Measurements from ENCODE around the gene SETDB2. TPM values are rescaled to one million over a fixed set of nuclear protein-coding genes. Genes with fewer than 3 reads are reported as not detected.

Gene SETDB2
- total RNA-seq, 2 experiments from 2014 or later, result 15.6 to 18.7 TPM

DNA sequence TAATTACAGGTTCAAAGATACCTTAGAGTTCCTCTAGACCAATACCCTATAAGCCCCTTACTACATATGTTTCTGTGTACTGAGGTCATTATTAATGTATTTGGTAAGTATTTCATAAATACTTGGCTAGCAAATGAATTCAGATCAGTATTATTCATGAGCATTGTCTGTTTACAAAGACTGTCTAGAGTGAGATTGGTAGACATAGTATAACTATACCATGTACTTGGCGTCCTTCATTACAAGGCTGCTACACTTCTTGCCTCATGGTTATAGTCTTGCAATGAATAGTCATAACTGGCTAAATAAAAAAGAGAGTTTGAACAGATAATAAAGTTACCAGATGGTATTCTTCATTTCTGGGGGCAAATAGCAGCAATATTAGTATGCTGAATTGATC is 12.1 kb downstream of the SETDB2 start:
- H3K4me1 Mint-ChIP-seq, result peaks cover 20% of the 10 kb centered on the region
- ChIA-PET POLR2A (no interaction called here), CTCF (no interaction called here)
- no peak overlapping the region for H3K27ac Mint-ChIP-seq
- H3K27me3 Mint-ChIP-seq, result no peaks in the 10 kb centered on the region
- H3K36me3 Mint-ChIP-seq (ENCODE audit: low read depth), result peaks cover 35% of the 10 kb centered on the region
- no peak overlapping the region for H3K4me3 Mint-ChIP-seq
- DNase-seq, result no peak
- no peaks in the 10 kb centered on the region for H3K9me3 Mint-ChIP-seq

DNA sequence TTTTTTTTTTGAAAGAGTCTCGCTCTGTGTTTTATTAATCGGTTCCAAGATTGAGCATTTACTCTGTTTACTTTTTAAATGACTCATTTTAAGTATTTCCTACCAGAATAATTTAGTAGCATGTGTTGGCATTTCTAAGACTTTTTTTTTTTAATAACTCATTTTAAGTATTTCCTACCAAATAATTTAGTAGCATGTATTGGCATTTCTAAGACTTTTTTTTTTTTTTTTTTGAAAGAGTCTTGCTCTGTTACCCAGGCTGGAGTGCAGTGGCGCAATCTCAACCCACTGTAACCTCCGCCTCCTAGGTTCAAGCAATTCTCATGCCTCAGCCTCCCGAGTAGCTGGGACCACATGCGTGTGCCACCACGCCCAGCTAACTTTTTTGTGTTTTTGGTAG is 13.1 kb downstream of the SETDB2 start:
- H3K9me3 Mint-ChIP-seq, result peaks cover 2% of the 10 kb centered on the region
- DNase-seq, result no peak
- no peak overlapping the region for H3K4me3 Mint-ChIP-seq
- H3K27ac Mint-ChIP-seq, result no peak overlapping the region
- no peaks in the 10 kb centered on the region for H3K27me3 Mint-ChIP-seq
- H3K36me3 Mint-ChIP-seq (ENCODE audit: low read depth), result peaks cover 41% of the 10 kb centered on the region
- CTCF ChIA-PET, result no interaction called here
- H3K4me1 Mint-ChIP-seq, result peaks cover 20% of the 10 kb centered on the region
- POLR2A ChIA-PET, result no interaction called here

DNA sequence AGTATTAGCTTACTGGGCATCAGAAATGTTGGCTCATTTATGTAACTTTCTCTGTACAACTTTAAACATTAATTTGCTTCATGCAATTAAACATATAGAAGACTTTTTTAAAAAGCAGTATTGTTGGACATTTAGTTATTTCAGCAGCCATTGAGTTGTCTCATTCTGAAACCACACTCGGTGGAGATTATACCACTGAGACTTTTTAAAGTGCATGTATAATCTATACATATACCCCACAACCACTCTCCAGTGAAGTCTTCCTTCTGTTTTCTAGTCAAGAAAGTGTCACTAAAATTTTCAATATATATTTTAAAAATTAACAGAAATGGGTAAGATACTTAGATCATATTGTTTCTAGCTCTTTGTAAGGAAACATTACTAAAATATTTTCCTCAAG is 15.5 kb downstream of the SETDB2 start:
- CTCF ChIA-PET, result interaction anchor here (1.0 to 1.7 kb wide), 3 partner anchors 9 to 25 kb away, joined by 3 to 5 read pairs (median 3); no protein-coding TSS in a partner anchor

DNA sequence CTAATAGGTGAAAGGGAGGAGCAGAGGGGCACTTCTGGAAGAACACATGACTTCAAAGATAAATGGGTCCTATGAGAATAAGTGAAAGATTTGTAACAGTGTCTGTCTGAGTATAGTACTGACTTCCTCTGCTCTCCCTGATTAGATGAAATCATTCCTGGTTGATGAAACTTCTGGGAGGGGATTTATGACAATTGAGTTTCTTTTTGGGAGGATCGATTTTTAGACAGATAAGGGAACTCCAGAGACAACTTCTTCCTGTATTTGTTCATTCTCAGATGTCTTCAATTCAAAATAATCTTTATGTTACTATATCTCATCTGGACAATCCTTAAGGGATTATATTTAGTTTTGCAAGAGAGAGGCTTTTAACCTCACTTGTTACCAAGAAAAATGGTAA is 20.0 kb downstream of the SETDB2 start:
- Mint-ChIP-seq H3K4me3 (no peak overlapping the region), H3K27me3 (no peaks in the 10 kb centered on the region), H3K9me3 (peaks cover 13% of the 10 kb centered on the region), H3K36me3 (ENCODE audit: low read depth) (peaks cover 44% of the 10 kb centered on the region), H3K4me1 (no peaks in the 10 kb centered on the region), H3K27ac (no peak overlapping the region)
- CTCF ChIA-PET, result no interaction called here
- POLR2A ChIA-PET, result no interaction called here
- no peak for DNase-seq

More for the DNA sequence above, 15.5 kb downstream of the SETDB2 start:
- DNase-seq, result no peak
- Mint-ChIP-seq H3K4me3 (no peak overlapping the region), H3K36me3 (ENCODE audit: low read depth) (peaks cover 45% of the 10 kb centered on the region), H3K27me3 (no peaks in the 10 kb centered on the region), H3K9me3 (peaks cover 13% of the 10 kb centered on the region), H3K4me1 (peaks cover 7% of the 10 kb centered on the region), H3K27ac (no peak overlapping the region)
- POLR2A ChIA-PET, result no interaction called here

DNA sequence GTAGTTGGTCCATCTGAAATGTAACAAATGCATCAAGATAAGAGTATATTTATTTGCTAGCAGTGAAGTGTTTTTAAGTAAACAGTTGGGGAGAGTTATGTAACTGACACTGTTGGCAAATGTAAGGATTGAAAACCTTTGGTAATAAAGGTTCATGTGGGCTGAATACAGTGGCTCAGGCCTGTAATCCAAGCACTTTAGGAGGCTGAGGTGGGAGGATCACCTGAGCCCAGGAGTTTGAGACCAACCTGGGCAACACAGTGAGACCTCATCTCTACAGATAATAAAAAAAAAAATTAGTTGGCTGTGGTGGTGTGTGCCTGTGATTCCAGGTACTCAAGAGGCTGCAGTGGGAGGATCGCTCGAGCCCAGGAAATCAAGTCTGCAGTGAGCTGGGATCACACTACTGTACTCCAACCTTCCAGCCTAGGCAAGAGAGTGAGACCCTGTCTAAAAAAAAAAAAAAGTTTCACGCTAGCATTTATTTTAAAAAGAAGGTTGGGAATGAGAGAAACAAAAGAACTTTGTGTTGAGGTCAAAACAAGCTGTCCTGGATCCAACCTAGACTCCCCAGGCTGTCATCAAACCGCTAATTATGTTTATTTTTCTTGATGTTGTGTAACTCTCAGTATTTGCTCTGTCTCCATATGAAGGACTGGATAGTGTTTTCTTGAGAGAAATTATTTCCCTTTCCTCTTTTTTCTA is 20.7 kb downstream of the SETDB2 start:
- no peaks in the 10 kb centered on the region for H3K4me1 Mint-ChIP-seq
- DNase-seq, result no peak
- peaks cover 51% of the 10 kb centered on the region for H3K36me3 Mint-ChIP-seq (ENCODE audit: low read depth)
- POLR2A ChIA-PET, result no interaction called here
- peaks cover 13% of the 10 kb centered on the region for H3K9me3 Mint-ChIP-seq
- H3K27me3 Mint-ChIP-seq, result no peaks in the 10 kb centered on the region
- CTCF ChIA-PET, result interaction anchor here (0.6 to 0.9 kb wide), 3 partner anchors 21 to 1491 kb away, joined by 3 to 6 read pairs (median 5); partner anchors contain the start of genes CAB39L and SETDB2
- no peak overlapping the region for H3K27ac Mint-ChIP-seq
- no peak overlapping the region for H3K4me3 Mint-ChIP-seq

DNA sequence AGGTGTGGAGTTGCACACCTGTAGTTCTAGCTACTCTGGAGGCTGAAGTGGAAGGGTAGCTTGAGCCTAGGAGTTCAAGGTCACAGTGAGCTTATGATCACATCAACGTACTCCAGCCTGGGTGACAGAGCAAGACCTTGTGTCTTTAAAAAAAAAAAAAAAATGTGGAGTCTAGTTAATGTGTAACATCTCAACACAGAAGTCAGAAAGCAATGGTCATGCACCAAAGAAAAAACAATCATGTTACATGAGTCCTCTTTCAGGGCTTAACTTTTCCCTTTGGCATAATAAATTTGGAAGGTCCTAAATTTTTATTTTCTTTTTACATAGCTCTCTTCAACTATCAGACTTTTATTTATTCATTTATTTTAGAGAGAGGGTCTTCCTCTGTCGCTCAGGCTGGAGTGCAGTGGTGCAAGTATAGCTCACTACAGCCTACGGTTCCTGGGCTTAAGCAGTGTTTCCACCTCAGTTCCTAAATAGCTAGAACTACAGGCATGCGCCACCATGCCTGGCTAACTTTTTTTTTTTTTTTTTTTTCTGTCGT is 22.3 kb downstream of the SETDB2 start:
- POLR2A ChIA-PET, result interaction anchor here (0.6 kb wide), 1 partner anchor 22 kb away, joined by 3 read pairs; no protein-coding TSS in a partner anchor
- no peak for DNase-seq
- H3K36me3 Mint-ChIP-seq (ENCODE audit: low read depth), result peaks cover 49% of the 10 kb centered on the region
- H3K27me3 Mint-ChIP-seq, result no peaks in the 10 kb centered on the region
- H3K4me3 Mint-ChIP-seq, result no peak overlapping the region
- H3K27ac Mint-ChIP-seq, result no peak overlapping the region
- H3K9me3 Mint-ChIP-seq, result peaks cover 13% of the 10 kb centered on the region
- no peaks in the 10 kb centered on the region for H3K4me1 Mint-ChIP-seq
- CTCF ChIA-PET, result interaction anchor here (0.6 to 1.0 kb wide), 4 partner anchors 11 to 1275 kb away, joined by 3 to 5 read pairs (median 4); no protein-coding TSS in a partner anchor

DNA sequence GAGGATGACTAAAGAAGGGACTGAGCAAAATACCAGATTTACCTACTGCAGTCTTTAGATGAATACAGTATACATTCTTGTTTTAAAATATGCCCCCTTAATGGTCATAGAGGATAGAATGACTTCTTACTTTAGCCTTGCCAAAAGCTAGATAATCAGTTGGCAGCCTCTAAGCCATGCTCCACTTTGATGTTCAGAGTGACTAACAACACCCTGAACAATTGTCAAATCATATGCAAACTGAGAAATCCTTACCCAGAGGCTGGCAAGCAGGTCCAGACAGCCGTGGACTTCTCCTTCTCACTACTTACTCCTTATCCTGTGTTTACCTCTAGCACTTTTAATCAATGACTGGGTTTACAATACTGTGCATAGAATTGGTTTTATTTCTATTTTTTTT is 28.1 kb downstream of the SETDB2 start:
- no peak overlapping the region for H3K27ac Mint-ChIP-seq
- DNase-seq, result no peak
- POLR2A ChIA-PET, result no interaction called here
- no peaks in the 10 kb centered on the region for H3K27me3 Mint-ChIP-seq
- H3K9me3 Mint-ChIP-seq, result no peaks in the 10 kb centered on the region
- no peaks in the 10 kb centered on the region for H3K4me1 Mint-ChIP-seq
- peaks cover 31% of the 10 kb centered on the region for H3K36me3 Mint-ChIP-seq (ENCODE audit: low read depth)
- CTCF ChIA-PET, result interaction anchor here (1.1 kb wide), 1 partner anchor 21 kb away, joined by 3 read pairs; no protein-coding TSS in a partner anchor
- no peak overlapping the region for H3K4me3 Mint-ChIP-seq

DNA sequence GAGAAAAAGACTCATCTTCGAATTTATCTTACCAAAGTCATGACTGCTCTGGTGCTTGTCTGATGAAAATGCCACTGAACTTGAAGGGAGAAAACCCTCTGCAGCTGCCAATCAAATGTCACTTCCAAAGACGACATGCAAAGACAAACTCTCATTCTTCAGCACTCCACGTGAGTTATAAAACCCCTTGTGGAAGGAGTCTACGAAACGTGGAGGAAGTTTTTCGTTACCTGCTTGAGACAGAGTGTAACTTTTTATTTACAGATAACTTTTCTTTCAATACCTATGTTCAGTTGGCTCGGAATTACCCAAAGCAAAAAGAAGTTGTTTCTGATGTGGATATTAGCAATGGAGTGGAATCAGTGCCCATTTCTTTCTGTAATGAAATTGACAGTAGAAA is 32.5 kb downstream of the SETDB2 start:
- DNase-seq, result no peak
- Mint-ChIP-seq H3K9me3 (no peaks in the 10 kb centered on the region), H3K4me3 (no peak overlapping the region), H3K36me3 (ENCODE audit: low read depth) (peaks cover 33% of the 10 kb centered on the region), H3K27me3 (no peaks in the 10 kb centered on the region), H3K4me1 (no peaks in the 10 kb centered on the region), H3K27ac (no peak overlapping the region)
- ChIA-PET POLR2A (no interaction called here), CTCF (interaction anchor here (1.3 kb wide), 1 partner anchor 10 kb away, joined by 3 read pairs; no protein-coding TSS in a partner anchor)

DNA sequence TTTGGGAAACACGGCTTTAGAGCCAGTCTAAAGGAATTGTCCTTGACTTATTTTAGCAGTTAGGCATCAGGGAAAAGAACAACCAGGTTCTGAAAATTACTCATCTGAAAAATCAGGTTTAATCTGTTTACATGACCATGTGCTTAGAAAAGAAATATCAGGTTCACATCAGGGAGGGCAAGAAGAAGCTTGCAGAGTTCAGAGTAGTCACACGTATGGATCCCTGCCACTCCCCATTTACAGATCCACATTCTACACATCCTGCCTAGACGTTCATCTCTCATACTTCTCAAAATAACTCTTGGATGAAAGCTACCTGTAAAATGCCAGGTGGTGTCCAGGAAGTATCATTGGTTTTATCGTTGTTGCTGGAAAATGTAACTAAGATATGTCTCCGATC is 37.7 kb downstream of the SETDB2 start:
- no peaks in the 10 kb centered on the region for H3K27me3 Mint-ChIP-seq
- H3K4me1 Mint-ChIP-seq, result no peaks in the 10 kb centered on the region
- H3K9me3 Mint-ChIP-seq, result no peaks in the 10 kb centered on the region
- no peak for DNase-seq
- ChIA-PET CTCF (interaction anchor here (1.2 to 1.3 kb wide), 2 partner anchors 10 to 11 kb away, joined by 3 read pairs; no protein-coding TSS in a partner anchor), POLR2A (no interaction called here)
- peaks cover 50% of the 10 kb centered on the region for H3K36me3 Mint-ChIP-seq (ENCODE audit: low read depth)
- H3K27ac Mint-ChIP-seq, result no peak overlapping the region
- no peak overlapping the region for H3K4me3 Mint-ChIP-seq

DNA sequence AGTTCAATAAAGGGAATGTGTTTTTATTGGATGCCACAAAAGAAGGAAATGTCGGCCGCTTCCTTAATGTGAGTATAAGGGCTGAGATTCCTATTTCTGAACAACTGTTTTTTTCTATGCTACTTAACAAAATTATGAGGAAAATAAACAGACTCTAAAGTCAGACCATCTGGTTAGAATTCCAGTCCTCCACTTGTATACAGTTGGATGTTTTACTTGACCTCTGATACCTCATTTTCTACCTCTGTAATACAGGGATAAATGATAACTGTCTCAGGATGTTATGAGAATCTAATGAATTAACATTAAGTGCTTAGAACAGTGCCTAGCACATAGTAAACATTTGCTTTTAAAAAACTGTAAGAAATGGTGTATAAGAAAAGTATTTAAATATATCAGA is 44.5 kb downstream of the SETDB2 start:
- Mint-ChIP-seq H3K27me3 (no peaks in the 10 kb centered on the region), H3K4me1 (peaks cover 7% of the 10 kb centered on the region), H3K9me3 (no peaks in the 10 kb centered on the region), H3K36me3 (ENCODE audit: low read depth) (peaks cover 40% of the 10 kb centered on the region), H3K27ac (no peak overlapping the region), H3K4me3 (no peak overlapping the region)
- DNase-seq, result no peak
- CTCF ChIA-PET, result no interaction called here
- POLR2A ChIA-PET, result interaction anchor here (0.7 kb wide), 1 partner anchor 22 kb away, joined by 3 read pairs; no protein-coding TSS in a partner anchor

DNA sequence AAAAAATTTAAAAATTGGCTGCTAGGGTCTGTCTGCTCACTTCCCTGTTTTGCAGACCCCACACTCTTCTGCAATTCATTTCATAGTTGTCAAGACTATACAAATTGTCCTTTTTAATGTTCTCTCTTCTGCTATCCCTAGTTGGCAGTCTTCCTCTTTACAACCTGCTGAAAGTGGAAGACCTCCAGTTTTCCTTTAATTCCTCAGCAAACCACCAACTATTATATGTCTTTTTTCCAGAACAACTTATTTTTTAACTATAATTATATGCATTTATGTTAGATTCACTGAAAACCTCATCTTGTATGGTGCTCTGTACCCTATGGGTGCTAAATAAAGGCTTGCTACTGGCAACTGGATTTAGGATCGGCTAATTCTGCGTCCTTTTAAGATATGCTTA is 50.6 kb downstream of the SETDB2 start:
- H3K27me3 Mint-ChIP-seq, result no peaks in the 10 kb centered on the region
- peaks cover 45% of the 10 kb centered on the region for H3K36me3 Mint-ChIP-seq (ENCODE audit: low read depth)
- no peak for DNase-seq
- no peaks in the 10 kb centered on the region for H3K9me3 Mint-ChIP-seq
- H3K4me3 Mint-ChIP-seq, result peak overlapping the region; percentile 98
- peak overlapping the region; percentile 100 for H3K27ac Mint-ChIP-seq
- CTCF ChIA-PET, result interaction anchor here (1.1 to 5.5 kb wide), 3 partner anchors 12 to 58 kb away, joined by 4 to 24 read pairs (median 11); partner anchors contain the start of genes CAB39L and SETDB2
- POLR2A ChIA-PET, result no interaction called here
- peaks cover 52% of the 10 kb centered on the region for H3K4me1 Mint-ChIP-seq

DNA sequence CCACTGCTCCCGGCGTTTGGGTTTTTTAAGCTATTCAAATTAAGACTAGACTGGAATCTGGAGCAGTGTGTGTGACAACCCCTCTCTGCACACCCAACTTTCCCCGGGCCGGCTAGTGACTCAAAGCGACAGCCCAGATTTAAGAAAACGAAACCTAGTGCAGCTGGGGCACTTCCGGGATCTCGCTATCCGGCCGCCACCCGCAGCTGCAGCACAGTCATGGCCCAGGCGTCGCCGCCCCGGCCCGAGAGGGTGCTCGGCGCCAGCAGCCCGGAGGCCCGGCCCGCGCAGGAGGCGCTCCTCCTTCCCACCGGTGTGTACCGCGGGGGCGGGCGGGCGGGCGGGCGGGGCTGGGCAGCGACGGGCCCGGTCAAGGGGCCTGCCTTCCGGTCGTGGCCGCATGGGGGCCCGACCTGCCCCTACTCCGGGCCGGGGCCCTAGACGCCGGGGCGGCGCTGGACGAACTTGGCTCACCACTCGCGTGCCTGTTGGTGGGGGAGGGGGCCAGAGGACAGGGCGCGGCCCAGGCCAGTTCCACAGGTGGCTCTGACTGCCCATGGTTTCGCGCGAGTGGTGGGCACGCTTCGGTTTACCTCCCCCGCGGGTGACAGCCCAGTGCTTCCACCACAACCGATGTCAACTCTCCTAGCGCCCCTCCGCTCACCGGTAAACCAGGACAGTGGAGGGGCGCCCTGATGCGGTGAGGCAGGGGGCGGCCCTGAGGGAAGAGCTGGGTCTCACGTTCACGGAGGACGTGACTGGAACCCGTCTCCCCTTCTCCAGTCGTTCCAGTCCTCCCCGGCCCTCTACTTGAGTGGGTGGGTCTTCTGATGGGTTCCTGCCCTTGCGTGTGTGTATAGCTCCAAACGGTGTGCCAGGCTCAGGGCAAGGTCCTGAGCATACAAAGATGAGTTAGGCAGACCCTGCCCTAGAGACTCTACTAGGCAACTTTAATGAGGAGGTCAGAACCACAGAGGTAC is 52.0 kb downstream of the SETDB2 start, which contains the start of gene PHF11:
PHF11 (plus strand) TSS at position 171 of the 980 bp plus-strand sequence; CDS start at position 220, 49 bp downstream.
- CTCF ChIA-PET, result interaction anchor here (1.1 to 5.5 kb wide), 6 partner anchors 10 to 56 kb away, joined by 3 to 24 read pairs (median 5); partner anchors contain the start of genes CAB39L and SETDB2
- peaks cover 55% of the 10 kb centered on the region for H3K36me3 Mint-ChIP-seq (ENCODE audit: low read depth)
- POLR2A ChIA-PET, result interaction anchor here (0.6 to 1.9 kb wide), 4 partner anchors 36 to 1258 kb away, joined by 3 to 14 read pairs (median 3); partner anchors contain the start of genes CAB39L and SETDB2

More for the DNA sequence above, 52.0 kb downstream of the SETDB2 start, which contains the start of gene PHF11:
- Mint-ChIP-seq H3K27ac (peak within 1 kb of the TSS; percentile 100), H3K4me3 (peak within 1 kb of the TSS; percentile 98), H3K9me3 (no peaks in the 10 kb centered on the region), H3K4me1 (peaks cover 63% of the 10 kb centered on the region), H3K27me3 (no peaks in the 10 kb centered on the region)
- peak; percentile 91 for DNase-seq

All from activated CD4-positive, alpha-beta T cell treated with anti-CD3 and anti-CD28 coated beads, Interleukin-2, amount 10 ng/mL, durations not matched to agents 7 days and 5 days (primary cell).